NCI-H2196 (cell line): ENCODE results near the gene MSANTD1.

Experiments
- DNase-seq: peaks from one replicate; lab custom pipeline; 2025; ENCODE audit not compliant: unreplicated experiment; lab: John Stamatoyannopoulos, UW

The MSANTD1 gene

GRCh38 chr4:3232871-3233271 lies 16.1 kb upstream of the MSANTD1 start:
- no peak for DNase-seq

GRCh38 chr4:3233391-3234071 lies 15.4 kb upstream of the MSANTD1 start:
- DNase-seq = no peak

- no peak for DNase-seq
Observed at GRCh38 chr4:3234171-3235029, 14.6 kb upstream of the MSANTD1 start.

- no peak for DNase-seq
Observed at GRCh38 chr4:3235030-3235345, 14.0 kb upstream of the MSANTD1 start.

- no peak for DNase-seq
Observed at GRCh38 chr4:3235581-3235980, 13.4 kb upstream of the MSANTD1 start.

GRCh38 chr4:3236326-3236878 lies 12.6 kb upstream of the MSANTD1 start:
- DNase-seq = no peak

GRCh38 chr4:3237266-3237665 lies 11.7 kb upstream of the MSANTD1 start:
- no peak for DNase-seq

- DNase-seq = no peak
Observed at GRCh38 chr4:3237712-3238560, 11.0 kb upstream of the MSANTD1 start.

GRCh38 chr4:3238721-3239120 lies 10.2 kb upstream of the MSANTD1 start:
- no peak for DNase-seq

- DNase-seq = no peak
Observed at GRCh38 chr4:3239303-3239702, 9.7 kb upstream of the MSANTD1 start.

GRCh38 chr4:3239998-3240920 lies 8.7 kb upstream of the MSANTD1 start:
- DNase-seq = peak; percentile 66

GRCh38 chr4:3240936-3241522 lies 7.9 kb upstream of the MSANTD1 start:
- DNase-seq = no peak

- DNase-seq = no peak
Observed at GRCh38 chr4:3241898-3242524, 6.9 kb upstream of the MSANTD1 start.

GRCh38 chr4:3243136-3243780 lies 5.7 kb upstream of the MSANTD1 start:
- DNase-seq = no peak

GRCh38 chr4:3244002-3244401 lies 5.0 kb upstream of the MSANTD1 start:
- no peak for DNase-seq

- no peak for DNase-seq
Observed at GRCh38 chr4:3244747-3245146, 4.2 kb upstream of the MSANTD1 start.

GRCh38 chr4:3245676-3246075 lies 3.3 kb upstream of the MSANTD1 start:
- DNase-seq = no peak

GRCh38 chr4:3246458-3247398 lies 2.2 kb upstream of the MSANTD1 start:
- DNase-seq = no peak
